D721Med (cell line): ENCODE results near the gene HIVEP2.

ENCODE experiments used
- DNase-seq: peaks from one replicate; pipeline ENCODE4 v3.0.0; 2011; ENCODE audit warnings: low spot score; ENCODE audit not compliant: insufficient read length
- FAIRE-seq: peaks from 2 replicates; lab custom pipeline; 2011; peaks lifted over from hg19 to GRCh38; lab: Jason Lieb, UNC
- TF ChIP-seq, protein P1 (sequence below): IDR thresholded peaks from 2 replicates; pipeline ENCODE4 v1.5.1; 2012; ENCODE audit warnings: mild to moderate bottlenecking, control low read depth; ENCODE audit not compliant: insufficient read depth; ENCODE audit errors: missing control alignments

HIVEP2 gene

DNA sequence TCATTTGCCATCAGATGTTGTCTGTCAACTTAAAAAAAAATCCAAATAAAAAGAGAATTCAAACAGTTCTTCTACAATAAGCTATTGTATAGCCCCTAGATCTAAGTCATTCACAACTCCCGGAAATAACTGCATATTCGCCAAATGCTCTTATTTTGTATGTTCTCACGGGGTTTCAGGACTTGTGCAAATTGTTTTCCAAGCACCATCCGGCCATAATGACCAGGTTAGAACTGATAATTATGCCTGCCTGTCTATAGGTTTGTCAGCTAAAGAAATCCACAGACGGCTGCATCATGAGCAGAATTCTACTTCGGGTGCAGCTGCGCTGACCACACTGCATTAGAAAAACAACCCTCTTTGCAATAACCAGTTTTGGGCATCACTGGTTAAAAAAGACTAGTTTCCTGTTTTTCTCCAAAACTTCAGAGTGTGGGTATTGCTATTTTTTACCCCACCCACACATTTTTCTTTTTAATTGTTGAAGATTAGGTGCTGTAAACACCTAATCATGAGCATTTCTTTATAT is 87.7 kb downstream of the HIVEP2 start:
- DNase-seq (no peak), FAIRE-seq (no peak)
- TF ChIP-seq, protein P1, sequence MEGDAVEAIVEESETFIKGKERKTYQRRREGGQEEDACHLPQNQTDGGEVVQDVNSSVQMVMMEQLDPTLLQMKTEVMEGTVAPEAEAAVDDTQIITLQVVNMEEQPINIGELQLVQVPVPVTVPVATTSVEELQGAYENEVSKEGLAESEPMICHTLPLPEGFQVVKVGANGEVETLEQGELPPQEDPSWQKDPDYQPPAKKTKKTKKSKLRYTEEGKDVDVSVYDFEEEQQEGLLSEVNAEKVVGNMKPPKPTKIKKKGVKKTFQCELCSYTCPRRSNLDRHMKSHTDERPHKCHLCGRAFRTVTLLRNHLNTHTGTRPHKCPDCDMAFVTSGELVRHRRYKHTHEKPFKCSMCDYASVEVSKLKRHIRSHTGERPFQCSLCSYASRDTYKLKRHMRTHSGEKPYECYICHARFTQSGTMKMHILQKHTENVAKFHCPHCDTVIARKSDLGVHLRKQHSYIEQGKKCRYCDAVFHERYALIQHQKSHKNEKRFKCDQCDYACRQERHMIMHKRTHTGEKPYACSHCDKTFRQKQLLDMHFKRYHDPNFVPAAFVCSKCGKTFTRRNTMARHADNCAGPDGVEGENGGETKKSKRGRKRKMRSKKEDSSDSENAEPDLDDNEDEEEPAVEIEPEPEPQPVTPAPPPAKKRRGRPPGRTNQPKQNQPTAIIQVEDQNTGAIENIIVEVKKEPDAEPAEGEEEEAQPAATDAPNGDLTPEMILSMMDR: no peak

DNA sequence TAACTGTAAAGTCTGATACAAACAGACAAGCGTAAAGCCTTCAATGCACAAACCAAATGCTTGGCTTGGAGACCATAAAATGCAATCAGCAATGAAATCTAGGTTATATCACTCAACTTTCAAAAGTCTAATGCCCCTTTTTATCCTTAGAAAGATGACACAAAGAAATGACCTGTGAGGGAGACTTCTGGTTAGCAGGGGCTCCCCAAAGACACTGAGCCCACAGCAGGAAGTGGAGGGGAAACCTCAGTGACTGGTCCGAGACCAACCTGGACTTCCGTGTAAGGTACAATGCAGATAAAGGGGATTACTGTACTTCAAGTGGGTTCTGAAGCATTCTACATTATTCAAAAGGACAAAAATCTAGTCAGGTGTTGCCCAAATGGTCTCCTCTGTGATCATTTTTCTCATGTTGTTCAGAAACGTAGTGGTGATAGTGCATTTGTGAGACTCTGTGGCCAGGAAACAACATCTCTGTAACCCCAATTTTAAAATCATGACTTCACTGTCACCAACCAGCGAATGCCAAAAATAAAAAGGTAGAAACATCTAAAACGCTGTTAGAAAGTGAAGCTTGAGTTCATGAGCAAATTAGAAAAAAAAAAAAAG is 88.2 kb downstream of the HIVEP2 start:
- FAIRE-seq (no peak), DNase-seq (no peak)
- TF ChIP-seq, protein P1: no peak

DNA sequence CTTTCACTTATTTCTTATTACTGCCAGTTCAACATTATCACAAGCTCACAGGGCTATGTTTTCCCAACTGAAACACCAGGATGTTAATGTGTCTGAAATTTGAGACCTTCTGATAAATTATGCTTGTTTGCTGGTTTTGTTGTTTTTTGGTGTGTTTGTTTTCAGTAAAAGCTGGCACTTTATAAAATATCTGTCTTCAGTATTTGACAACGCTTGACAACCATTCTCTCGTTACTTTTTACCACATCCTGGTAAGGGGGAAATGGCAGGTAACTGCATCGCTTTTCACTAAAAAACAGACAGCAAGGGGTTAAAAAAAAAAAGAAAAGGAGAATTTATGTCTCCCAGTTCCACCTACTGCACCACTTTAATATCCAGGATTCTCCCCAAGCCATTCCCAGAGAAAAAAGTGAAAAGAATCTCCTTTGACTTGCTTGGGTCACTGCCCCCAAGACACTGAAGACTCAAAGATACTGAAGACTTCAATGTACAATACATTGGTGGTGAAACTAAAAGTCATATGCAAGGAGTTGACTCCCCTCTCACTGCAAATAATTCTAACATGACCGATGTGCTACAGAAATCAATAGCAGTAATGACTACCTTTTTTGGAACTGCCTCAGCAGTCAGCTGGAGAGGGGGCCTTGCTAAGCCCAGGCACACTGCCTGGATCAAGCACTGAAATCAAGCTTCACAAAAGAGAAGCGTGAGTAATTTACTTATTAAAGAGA is 88.9 kb downstream of the HIVEP2 start:
- DNase-seq (no peak), FAIRE-seq (no peak)
- TF ChIP-seq, protein P1: no peak

DNA sequence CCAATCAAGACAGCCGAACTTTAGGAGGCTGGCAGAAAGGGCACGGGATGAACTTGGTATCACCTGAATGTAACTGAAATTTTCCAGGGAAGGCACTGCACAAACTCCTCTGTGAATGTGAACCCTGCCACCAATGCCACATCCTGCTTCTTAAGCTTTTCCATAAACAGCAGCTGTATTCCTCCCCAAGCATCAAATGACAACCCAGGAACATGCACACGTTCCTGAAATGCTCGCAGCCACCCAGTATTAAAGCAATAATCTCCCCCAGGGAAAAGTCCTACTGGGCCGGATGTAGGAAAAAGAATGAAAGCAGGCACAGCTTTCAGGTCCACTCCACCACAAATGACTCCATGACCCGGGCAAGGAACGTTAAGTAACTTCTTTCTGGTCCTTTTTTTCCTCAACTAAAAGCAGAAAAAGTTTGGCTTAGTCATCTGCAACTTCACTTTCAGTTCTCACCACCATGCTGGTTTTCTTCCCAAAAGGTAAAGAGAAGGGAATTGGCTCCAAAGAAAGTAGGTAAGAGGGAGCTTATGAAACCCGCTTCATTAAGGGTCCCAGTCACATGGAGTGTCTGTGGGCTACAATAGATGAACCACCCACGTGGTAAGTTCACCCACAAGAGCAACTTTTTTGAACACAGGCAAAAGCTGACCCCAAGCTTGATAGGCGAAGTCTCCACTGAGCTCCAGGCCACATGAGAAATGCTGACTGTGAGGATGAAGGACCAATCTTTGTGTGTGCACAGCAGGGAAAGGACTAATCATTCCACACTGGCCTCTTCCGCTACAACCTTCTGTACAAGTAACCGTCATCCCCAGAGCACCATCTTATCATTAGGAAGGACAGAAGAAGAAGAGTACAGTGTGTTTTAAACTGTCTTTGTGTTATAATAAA is 90.1 kb downstream of the HIVEP2 start:
- TF ChIP-seq, protein P1: no peak
- DNase-seq (no peak), FAIRE-seq (no peak)

- FAIRE-seq (no peak), DNase-seq (no peak)
- TF ChIP-seq, protein P1: no peak
Measured at GRCh38 chr6:142853244-142854180, 91.5 kb downstream of the HIVEP2 start.

DNA sequence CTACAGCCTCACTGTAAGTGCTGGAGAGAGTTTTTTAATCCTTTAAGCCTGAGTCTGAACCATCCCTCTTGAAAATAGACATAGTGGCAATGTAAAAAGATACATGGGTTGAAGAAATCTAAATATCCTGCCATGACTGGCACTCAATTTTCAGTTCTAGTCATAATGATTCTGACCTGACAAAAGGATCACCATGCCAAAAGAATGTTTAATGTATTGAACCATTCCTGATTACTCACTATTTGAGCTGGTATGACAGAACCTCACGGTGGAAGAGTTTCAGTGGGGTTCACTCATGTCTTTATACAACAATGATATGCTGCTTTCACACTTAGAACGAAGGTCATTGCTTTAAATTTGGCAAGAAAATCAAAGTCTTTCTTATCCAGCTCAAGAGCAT is 93.4 kb downstream of the HIVEP2 start:
- FAIRE-seq (no peak), DNase-seq (no peak)
- TF ChIP-seq, protein P1: no peak
